Thoracic aorta (tissue), 2 donors: Measurements from ENCODE around the gene TAS2R10. TPM values are rescaled to one million over a fixed set of nuclear protein-coding genes. Genes with fewer than 3 reads are reported as not detected.

Experiments used
- ATAC-seq: fragments of 150-250 bp; one replicate; pipeline ENCODE4 v1.8.0; 2017; ENCODE audit warnings: low read depth; ENCODE audit not compliant: insufficient number of reproducible peaks, low FRiP score
- DNase-seq: peaks from one replicate; pipeline ENCODE4 v3.0.0-alpha.2; 2020; ENCODE audit warnings: low spot score
- H3K27ac ChIP-seq, 2 donors: fragments of 200-600 bp; sonication (generic); 1 replicate in 1 of 2; 2 replicates in 1 of 2; pipeline ENCODE4 v1.5.1; 2016; ENCODE audit warnings: mild to moderate bottlenecking in 2 of 2, moderate library complexity in 2 of 2
- H3K27me3 ChIP-seq: fragments of 200-600 bp; sonication (generic); replicated peaks from 2 replicates; pipeline ENCODE4 v1.6.0; 2016; ENCODE audit warnings: mild to moderate bottlenecking; ENCODE audit not compliant: insufficient read depth
- H3K36me3 ChIP-seq: fragments of 200-600 bp; sonication (generic); one replicate; pipeline ENCODE4 v1.5.1; 2016
- H3K4me1 ChIP-seq, 2 donors: fragments of 200-600 bp; sonication (generic); 1 replicate in 1 of 2; 2 replicates in 1 of 2; pipeline versions ENCODE4 v1.5.1 to v1.6.0; 2016; ENCODE audit warnings: low read depth in 2 of 2, mild to moderate bottlenecking in 1 of 2; ENCODE audit not compliant: control insufficient read depth in 1 of 2
- H3K4me3 ChIP-seq: fragments of 200-600 bp; sonication (generic); 2 replicates; pipeline ENCODE4 v1.5.1; 2016; ENCODE audit warnings: mild to moderate bottlenecking
- H3K9me3 ChIP-seq: fragments of 200-600 bp; sonication (generic); 2 replicates; pipeline ENCODE4 v1.5.1; 2016
- total RNA-seq, 2 donors: library from RNA; depleted of rRNA; stranded (reverse); fragments of >200 nt; gene quantifications; one replicate each; pipeline versions ENCODE4 v1.1.0 to v1.2.3, GENCODE V29; 2016
- TF ChIP-seq, protein P1 (sequence below): fragments of 200-600 bp; sonication (generic); IDR thresholded peaks from one replicate; pipeline ENCODE4 v1.5.1; 2019; ENCODE audit warnings: antibody characterized with exemption

TAS2R10 gene, protein sequence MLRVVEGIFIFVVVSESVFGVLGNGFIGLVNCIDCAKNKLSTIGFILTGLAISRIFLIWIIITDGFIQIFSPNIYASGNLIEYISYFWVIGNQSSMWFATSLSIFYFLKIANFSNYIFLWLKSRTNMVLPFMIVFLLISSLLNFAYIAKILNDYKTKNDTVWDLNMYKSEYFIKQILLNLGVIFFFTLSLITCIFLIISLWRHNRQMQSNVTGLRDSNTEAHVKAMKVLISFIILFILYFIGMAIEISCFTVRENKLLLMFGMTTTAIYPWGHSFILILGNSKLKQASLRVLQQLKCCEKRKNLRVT
- 1 to 10 TPM in 1 of 2 donors, not detected in 1; 4.6 TPM for total RNA-seq

GRCh38 chr12:10826258-10826657 is at the start of gene TAS2R10:
TSS of gene TAS2R10 (minus strand) at chr12:10826358. CDS start at chr12:10826269, 89 bp downstream.
- no peak for ATAC-seq

DNA sequence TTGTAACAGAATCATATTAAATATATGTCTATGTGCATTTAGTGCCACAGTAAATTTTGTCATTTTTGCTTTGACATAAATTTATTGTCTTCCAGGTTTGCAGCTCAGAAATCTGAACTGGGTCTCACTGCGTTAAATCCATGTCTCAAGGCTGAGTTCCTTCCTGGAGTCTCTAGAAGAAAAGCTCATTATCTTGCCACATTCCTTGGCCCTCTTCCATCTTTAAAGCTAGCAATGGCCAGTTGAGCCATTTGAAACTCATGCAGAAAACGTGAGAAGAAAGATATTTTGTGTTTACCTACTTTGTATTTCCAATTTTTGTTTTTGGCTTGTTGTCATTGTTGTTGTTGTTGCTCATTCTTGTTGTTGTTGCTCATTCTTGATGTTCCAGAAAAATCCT is 47.2 kb upstream of the TAS2R10 start:
- peaks cover 10% of the 10 kb centered on the region for H3K36me3 ChIP-seq
- DNase-seq = no peak
- no peaks in the 10 kb centered on the region for H3K4me1 ChIP-seq
- no peaks in the 10 kb centered on the region for H3K27me3 ChIP-seq
- H3K4me3 ChIP-seq = no peak overlapping the region
- TF ChIP-seq, protein P1, sequence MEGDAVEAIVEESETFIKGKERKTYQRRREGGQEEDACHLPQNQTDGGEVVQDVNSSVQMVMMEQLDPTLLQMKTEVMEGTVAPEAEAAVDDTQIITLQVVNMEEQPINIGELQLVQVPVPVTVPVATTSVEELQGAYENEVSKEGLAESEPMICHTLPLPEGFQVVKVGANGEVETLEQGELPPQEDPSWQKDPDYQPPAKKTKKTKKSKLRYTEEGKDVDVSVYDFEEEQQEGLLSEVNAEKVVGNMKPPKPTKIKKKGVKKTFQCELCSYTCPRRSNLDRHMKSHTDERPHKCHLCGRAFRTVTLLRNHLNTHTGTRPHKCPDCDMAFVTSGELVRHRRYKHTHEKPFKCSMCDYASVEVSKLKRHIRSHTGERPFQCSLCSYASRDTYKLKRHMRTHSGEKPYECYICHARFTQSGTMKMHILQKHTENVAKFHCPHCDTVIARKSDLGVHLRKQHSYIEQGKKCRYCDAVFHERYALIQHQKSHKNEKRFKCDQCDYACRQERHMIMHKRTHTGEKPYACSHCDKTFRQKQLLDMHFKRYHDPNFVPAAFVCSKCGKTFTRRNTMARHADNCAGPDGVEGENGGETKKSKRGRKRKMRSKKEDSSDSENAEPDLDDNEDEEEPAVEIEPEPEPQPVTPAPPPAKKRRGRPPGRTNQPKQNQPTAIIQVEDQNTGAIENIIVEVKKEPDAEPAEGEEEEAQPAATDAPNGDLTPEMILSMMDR = no peak
- H3K9me3 ChIP-seq = no peaks in the 10 kb centered on the region
- ATAC-seq = no peak
- H3K27ac ChIP-seq = no peak overlapping the region

More at GRCh38 chr12:10826258-10826657, at the start of gene TAS2R10:
- no peaks in the 10 kb centered on the region for H3K4me1 ChIP-seq
- H3K36me3 ChIP-seq = no peaks in the 10 kb centered on the region
- TF ChIP-seq, protein P1 = no peak
- no peak for DNase-seq
- H3K4me3 ChIP-seq = no peak within 1 kb of the TSS
- no peak within 1 kb of the TSS for H3K27ac ChIP-seq
- no peaks in the 10 kb centered on the region for H3K27me3 ChIP-seq
- H3K9me3 ChIP-seq = no peaks in the 10 kb centered on the region

DNA sequence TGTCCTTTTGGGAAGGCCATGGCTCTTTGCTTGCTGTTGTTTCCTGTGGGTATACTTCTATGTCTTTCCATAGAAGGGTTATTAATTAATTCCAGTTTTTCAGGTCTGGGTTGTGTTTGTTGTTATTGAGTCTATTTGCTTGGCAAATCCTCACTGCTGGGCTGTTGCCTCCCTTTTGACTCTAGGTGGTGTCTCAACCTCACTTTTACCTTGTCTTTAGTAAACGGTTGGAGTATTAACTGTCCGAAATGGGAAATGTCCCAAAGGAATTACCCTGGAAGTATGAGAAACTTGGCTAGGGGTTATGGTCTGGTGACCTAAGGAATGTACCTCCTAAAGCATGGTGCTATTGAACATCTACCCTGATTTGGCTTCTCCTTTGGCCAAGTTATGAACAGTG is 41.2 kb upstream of the TAS2R10 start:
- ATAC-seq (no peak), DNase-seq (no peak)
- TF ChIP-seq, protein P1 = no peak
- no peak overlapping the region for H3K4me3 ChIP-seq
- H3K27ac ChIP-seq = no peak overlapping the region
- H3K9me3 ChIP-seq = peaks cover 6% of the 10 kb centered on the region
- no peaks in the 10 kb centered on the region for H3K27me3 ChIP-seq
- H3K4me1 ChIP-seq = no peaks in the 10 kb centered on the region
- no peaks in the 10 kb centered on the region for H3K36me3 ChIP-seq

DNA sequence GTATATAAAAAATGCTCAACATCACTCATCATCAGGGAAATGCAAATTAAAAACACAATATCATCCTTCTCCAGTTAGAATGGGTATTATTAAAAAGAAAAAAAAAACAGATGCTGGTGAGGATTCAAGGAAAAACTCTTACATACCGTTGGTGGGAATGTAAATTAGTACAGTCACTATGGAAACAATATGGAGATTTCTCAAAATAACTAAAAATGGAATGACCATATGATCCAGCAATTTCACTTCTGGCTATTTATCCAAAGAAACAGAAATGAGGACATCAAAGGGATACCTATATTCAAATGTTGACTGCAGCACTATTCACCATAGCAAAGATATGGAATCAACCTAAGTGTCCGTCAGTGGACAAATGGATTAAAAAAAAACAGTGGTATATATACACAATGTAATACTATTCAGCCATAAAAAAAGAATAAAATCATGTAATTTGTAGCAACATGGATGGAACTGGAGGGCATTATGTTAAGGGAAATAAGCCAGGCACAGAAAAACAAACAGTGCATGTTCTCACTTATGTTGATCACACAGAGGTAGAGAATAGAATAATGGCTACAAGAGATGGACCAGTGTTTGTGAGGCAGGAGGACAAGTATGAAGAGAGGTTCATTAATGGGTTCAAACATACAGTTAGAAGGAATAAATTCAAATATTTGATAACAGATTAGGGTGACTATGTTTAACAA is 37.5 kb upstream of the TAS2R10 start:
- TF ChIP-seq, protein P1 = no peak
- Histone ChIP-seq H3K27ac (no peak overlapping the region), H3K27me3 (no peaks in the 10 kb centered on the region), H3K4me3 (no peak overlapping the region), H3K4me1 (no peaks in the 10 kb centered on the region), H3K9me3 (peaks cover 10% of the 10 kb centered on the region), H3K36me3 (no peaks in the 10 kb centered on the region)
- DNase-seq = no peak
- no peak for ATAC-seq

- TF ChIP-seq, protein P1 = no peak
- H3K4me1 ChIP-seq = no peaks in the 10 kb centered on the region
- H3K27ac ChIP-seq = no peak overlapping the region
- no peaks in the 10 kb centered on the region for H3K27me3 ChIP-seq
- H3K36me3 ChIP-seq = no peaks in the 10 kb centered on the region
- DNase-seq = no peak
- peaks cover 10% of the 10 kb centered on the region for H3K9me3 ChIP-seq
- H3K4me3 ChIP-seq = no peak overlapping the region
- ATAC-seq = no peak
Measured at GRCh38 chr12:10861366-10861765, 35.2 kb upstream of the TAS2R10 start.
